ENCODE results near the gene MAMDC4.

MAMDC4 gene

GRCh38 chr9:136886610-136887597, 34.8 kb downstream of the MAMDC4 start:
- in situ Hi-C loops (cut with MboI; ENCODE audit: low sequenced_read_pairs): no loop called here

GRCh38 chr9:136888454-136888853, 36.3 kb downstream of the MAMDC4 start:
- in situ Hi-C loops (cut with MboI; ENCODE audit: low sequenced_read_pairs): no loop called here

- in situ Hi-C loops (cut with MboI; ENCODE audit: low sequenced_read_pairs): no loop called here
Measured at GRCh38 chr9:136889858-136890257, 37.7 kb downstream of the MAMDC4 start.

- in situ Hi-C loops (cut with MboI; ENCODE audit: low sequenced_read_pairs): no loop called here
Measured at GRCh38 chr9:136890661-136891060, 38.5 kb downstream of the MAMDC4 start.

- in situ Hi-C loops (cut with MboI; ENCODE audit: low sequenced_read_pairs): no loop called here
Measured at GRCh38 chr9:136896027-136896426, 43.9 kb downstream of the MAMDC4 start.

- in situ Hi-C loops (cut with MboI; ENCODE audit: low sequenced_read_pairs): no loop called here
Measured at GRCh38 chr9:136898483-136899100, 46.4 kb downstream of the MAMDC4 start.

GRCh38 chr9:136899196-136899595, 47.0 kb downstream of the MAMDC4 start:
- in situ Hi-C loops (cut with MboI; ENCODE audit: low sequenced_read_pairs): no loop called here

GRCh38 chr9:136900556-136900955, 48.4 kb downstream of the MAMDC4 start:
- in situ Hi-C loops (cut with MboI; ENCODE audit: low sequenced_read_pairs): no loop called here

GRCh38 chr9:136900988-136901515, 48.9 kb downstream of the MAMDC4 start:
- in situ Hi-C loops (cut with MboI; ENCODE audit: low sequenced_read_pairs): no loop called here

- in situ Hi-C loops (cut with MboI; ENCODE audit: low sequenced_read_pairs): no loop called here
Measured at GRCh38 chr9:136901516-136902258, 49.5 kb downstream of the MAMDC4 start.

GRCh38 chr9:136902259-136902821, 50.2 kb downstream of the MAMDC4 start:
- in situ Hi-C loops (cut with MboI; ENCODE audit: low sequenced_read_pairs): no loop called here

- in situ Hi-C loops (cut with MboI; ENCODE audit: low sequenced_read_pairs): no loop called here
Measured at GRCh38 chr9:136903041-136903554, 51.0 kb downstream of the MAMDC4 start.

- in situ Hi-C loops (cut with MboI; ENCODE audit: low sequenced_read_pairs): no loop called here
Measured at GRCh38 chr9:136906266-136906665, 54.1 kb downstream of the MAMDC4 start.

GRCh38 chr9:136907011-136907914, 55.1 kb downstream of the MAMDC4 start:
- in situ Hi-C loops (cut with MboI; ENCODE audit: low sequenced_read_pairs): no loop called here
